ENCODE measurements around the gene SLC35A3. TPM values are rescaled to one million over a fixed set of nuclear protein-coding genes. Genes with fewer than 3 reads are reported as not detected.

SLC35A3 gene
- total and polyA plus RNA-seq, 7 experiments from 2014 or later = 13.9 to 31.6 (median 24.2) TPM

DNA sequence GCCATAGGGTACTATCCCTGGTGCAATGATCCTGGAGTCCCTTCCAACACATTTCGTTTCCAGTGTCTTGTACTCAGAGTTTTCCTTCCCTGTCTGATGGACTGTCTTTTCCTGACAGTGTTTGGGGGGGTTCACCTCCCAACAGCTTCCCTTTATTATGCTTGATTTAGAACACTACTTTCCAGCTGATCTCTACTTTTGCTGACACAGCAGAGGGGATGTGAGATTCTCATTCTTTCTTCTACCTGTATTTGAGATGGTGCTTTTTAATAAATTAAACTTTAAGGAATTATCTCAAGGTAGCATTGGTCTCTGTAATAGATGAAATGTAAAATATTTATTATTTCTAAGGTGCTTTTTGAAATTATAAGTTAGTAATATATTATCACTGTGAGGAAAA is 41.0 kb downstream of the SLC35A3 start:
- ChIA-PET POLR2A (no interaction called here), CTCF (no interaction called here)
- intact Hi-C loops (cut with micrococcal nuclease) = no loop called here
- Mint-ChIP-seq H3K9me3 (peaks cover 0 to 3% (median under 1%) of the 10 kb centered on the region in 11 donors), H3K36me3 (peaks cover 9 to 36% (median 12%) of the 10 kb centered on the region in 5 donors), H3K4me3 (no peak overlapping the region), H3K4me1 (peaks cover 0 to 2% (median 0%) of the 10 kb centered on the region in 7 donors), H3K27me3 (no peaks in the 10 kb centered on the region), H3K27ac (no peak overlapping the region)
- ATAC-seq (no peak), DNase-seq (no peak)
- H3K9me3 ChIP-seq (ENCODE audit: control insufficient read depth in 2 of 3, low read length in 3 of 3) = no peaks in the 10 kb centered on the region
- no peaks in the 10 kb centered on the region for H3K4me1 ChIP-seq (ENCODE audit: control insufficient read depth in 2 of 2, insufficient read depth in 2 of 2, low read length in 2 of 2)
- no peak overlapping the region for H3K27ac ChIP-seq (ENCODE audit: low read depth, low read length)
- no peak overlapping the region for H3K4me3 ChIP-seq (ENCODE audit: low read length)
- H3K27me3 ChIP-seq (ENCODE audit: control insufficient read depth in 2 of 2, insufficient read depth in 2 of 2, low read length in 2 of 2) = no peaks in the 10 kb centered on the region
- peaks cover 0 to 11% (median 5%) of the 10 kb centered on the region in 3 experiments for H3K36me3 ChIP-seq (ENCODE audit: control insufficient read depth in 2 of 3, insufficient read depth in 3 of 3, low read length in 3 of 3)

DNA sequence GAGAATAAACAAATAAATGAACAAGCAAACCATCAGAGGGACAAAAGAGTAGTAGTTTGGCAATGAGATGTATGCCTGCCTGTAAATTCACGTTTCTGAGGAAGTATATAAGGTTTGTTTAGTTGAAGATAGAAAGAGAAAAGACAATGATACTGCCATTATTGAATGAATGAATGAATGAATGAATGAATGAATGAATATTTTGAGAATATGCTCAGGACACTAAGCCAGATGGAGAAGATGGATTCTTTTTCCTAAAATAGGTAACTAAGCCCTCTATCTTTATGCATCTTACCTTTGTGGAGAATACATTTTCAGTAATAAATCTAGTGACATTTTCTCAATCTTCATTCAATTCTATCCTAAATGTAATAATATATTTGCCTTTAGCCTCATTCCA is 49.4 kb downstream of the SLC35A3 start:
- ChIA-PET CTCF (no interaction called here), POLR2A (interaction anchor here (0.6 kb wide), 1 partner anchor 343 kb away, joined by 3 read pairs; no protein-coding TSS in a partner anchor)
- intact Hi-C loops (cut with micrococcal nuclease) = no loop called here

GRCh38 chr1:100023482-100023881 is 53.7 kb downstream of the SLC35A3 start:
- H3K4me1 ChIP-seq (ENCODE audit: control insufficient read depth in 2 of 2, insufficient read depth in 2 of 2, low read length in 2 of 2) = peaks cover 0 to 4% of the 10 kb centered on the region in 2 donors
- no peaks in the 10 kb centered on the region for H3K27me3 ChIP-seq (ENCODE audit: control insufficient read depth in 2 of 2, insufficient read depth in 2 of 2, low read length in 2 of 2)
- intact Hi-C loops (cut with micrococcal nuclease) = no loop called here
- CTCF ChIA-PET = no interaction called here
- DNase-seq (no peak), ATAC-seq (no peak)
- Mint-ChIP-seq H3K4me1 (peaks cover 0 to 3% (median 0%) of the 10 kb centered on the region in 7 donors), H3K27me3 (no peaks in the 10 kb centered on the region), H3K36me3 (peaks cover 3 to 11% (median 6%) of the 10 kb centered on the region in 5 donors), H3K27ac (no peak overlapping the region), H3K9me3 (no peaks in the 10 kb centered on the region), H3K4me3 (no peak overlapping the region)
- no peak overlapping the region for H3K4me3 ChIP-seq (ENCODE audit: low read length)
- H3K27ac ChIP-seq (ENCODE audit: low read depth, low read length) = no peak overlapping the region
- H3K36me3 ChIP-seq (ENCODE audit: control insufficient read depth in 2 of 3, insufficient read depth in 3 of 3, low read length in 3 of 3) = peaks cover 0 to 6% (median 0%) of the 10 kb centered on the region in 3 experiments
- no peaks in the 10 kb centered on the region for H3K9me3 ChIP-seq (ENCODE audit: control insufficient read depth in 2 of 3, low read length in 3 of 3)
- POLR2A ChIA-PET = no interaction called here

More for the DNA sequence above, 49.4 kb downstream of the SLC35A3 start:
- H3K4me1 Mint-ChIP-seq = peaks cover 0 to 3% (median 0%) of the 10 kb centered on the region in 7 donors
- H3K27ac Mint-ChIP-seq = no peak overlapping the region
- H3K4me3 Mint-ChIP-seq = no peak overlapping the region
- no peaks in the 10 kb centered on the region for H3K9me3 Mint-ChIP-seq
- H3K27me3 Mint-ChIP-seq = no peaks in the 10 kb centered on the region
- Histone ChIP-seq H3K4me1 (ENCODE audit: control insufficient read depth in 2 of 2, insufficient read depth in 2 of 2, low read length in 2 of 2) (no peaks in the 10 kb centered on the region), H3K36me3 (ENCODE audit: control insufficient read depth in 2 of 3, insufficient read depth in 3 of 3, low read length in 3 of 3) (peaks cover 0 to 6% (median 0%) of the 10 kb centered on the region in 3 experiments), H3K4me3 (ENCODE audit: low read length) (no peak overlapping the region), H3K27ac (ENCODE audit: low read depth, low read length) (no peak overlapping the region), H3K27me3 (ENCODE audit: control insufficient read depth in 2 of 2, insufficient read depth in 2 of 2, low read length in 2 of 2) (no peaks in the 10 kb centered on the region), H3K9me3 (ENCODE audit: control insufficient read depth in 2 of 3, low read length in 3 of 3) (no peaks in the 10 kb centered on the region)
- no peak for ATAC-seq
- DNase-seq = no peak
- H3K36me3 Mint-ChIP-seq = peaks cover 6 to 29% (median 10%) of the 10 kb centered on the region in 5 donors

- Histone ChIP-seq H3K27ac (ENCODE audit: low read depth, low read length) (no peak overlapping the region), H3K9me3 (ENCODE audit: control insufficient read depth in 2 of 3, low read length in 3 of 3) (no peaks in the 10 kb centered on the region), H3K4me1 (ENCODE audit: control insufficient read depth in 2 of 2, insufficient read depth in 2 of 2, low read length in 2 of 2) (peaks cover 0 to 5% of the 10 kb centered on the region in 2 donors), H3K27me3 (ENCODE audit: control insufficient read depth in 2 of 2, insufficient read depth in 2 of 2, low read length in 2 of 2) (no peaks in the 10 kb centered on the region), H3K36me3 (ENCODE audit: control insufficient read depth in 2 of 3, insufficient read depth in 3 of 3, low read length in 3 of 3) (no peaks in the 10 kb centered on the region), H3K4me3 (ENCODE audit: low read length) (no peak overlapping the region)
- Mint-ChIP-seq H3K4me1 (peaks cover 0 to 10% (median 0%) of the 10 kb centered on the region in 7 donors), H3K9me3 (no peaks in the 10 kb centered on the region), H3K36me3 (peaks cover 0 to 11% (median 0%) of the 10 kb centered on the region in 5 donors), H3K4me3 (no peak overlapping the region), H3K27me3 (no peaks in the 10 kb centered on the region), H3K27ac (no peak overlapping the region)
- CTCF ChIA-PET = no interaction called here
- ATAC-seq = no peak
- DNase-seq = no peak
- intact Hi-C loops (cut with micrococcal nuclease) = no loop called here
- POLR2A ChIA-PET = no interaction called here
Observed at GRCh38 chr1:100027212-100027611, 57.4 kb downstream of the SLC35A3 start.

DNA sequence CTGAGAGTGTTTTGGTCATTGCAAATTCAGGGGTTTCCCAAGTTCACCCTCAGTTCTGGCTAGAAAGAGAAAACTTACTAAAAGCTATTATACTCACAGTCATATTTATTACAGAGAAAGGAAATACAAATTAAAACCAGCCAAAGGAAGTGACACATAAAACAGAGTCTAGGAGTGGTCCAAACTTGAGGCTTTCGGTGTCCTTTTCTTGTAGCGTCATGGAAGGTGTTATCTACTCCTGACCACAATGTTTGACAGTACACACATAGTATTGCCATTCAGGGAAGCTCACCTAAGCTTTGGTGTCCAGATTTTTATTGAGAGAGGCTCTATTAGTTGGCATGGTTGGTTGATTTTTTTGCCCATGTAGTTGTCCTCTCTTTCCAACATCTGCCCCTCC is 59.0 kb downstream of the SLC35A3 start:
- Histone ChIP-seq H3K9me3 (ENCODE audit: control insufficient read depth in 2 of 3, low read length in 3 of 3) (no peaks in the 10 kb centered on the region), H3K27me3 (ENCODE audit: control insufficient read depth in 2 of 2, insufficient read depth in 2 of 2, low read length in 2 of 2) (no peaks in the 10 kb centered on the region), H3K36me3 (ENCODE audit: control insufficient read depth in 2 of 3, insufficient read depth in 3 of 3, low read length in 3 of 3) (no peaks in the 10 kb centered on the region), H3K27ac (ENCODE audit: low read depth, low read length) (no peak overlapping the region), H3K4me1 (ENCODE audit: control insufficient read depth in 2 of 2, insufficient read depth in 2 of 2, low read length in 2 of 2) (peaks cover 0 to 5% of the 10 kb centered on the region in 2 donors), H3K4me3 (ENCODE audit: low read length) (no peak overlapping the region)
- intact Hi-C loops (cut with micrococcal nuclease) = no loop called here
- Mint-ChIP-seq H3K36me3 (peaks cover 0 to 11% (median 0%) of the 10 kb centered on the region in 5 donors), H3K4me3 (peak overlapping the region in 1 of 10 donors; percentile 44), H3K27ac (peak overlapping the region in 1 of 9 donors; percentile 11), H3K9me3 (no peaks in the 10 kb centered on the region), H3K4me1 (peaks cover 0 to 10% (median 0%) of the 10 kb centered on the region in 7 donors), H3K27me3 (no peaks in the 10 kb centered on the region)
- ChIA-PET POLR2A (interaction anchor here (1.2 kb wide), 1 partner anchor 9 kb away, joined by 4 read pairs; a partner anchor contains a TSS), CTCF (no interaction called here)
- ATAC-seq (peak; percentile 89), DNase-seq (no peak)

DNA sequence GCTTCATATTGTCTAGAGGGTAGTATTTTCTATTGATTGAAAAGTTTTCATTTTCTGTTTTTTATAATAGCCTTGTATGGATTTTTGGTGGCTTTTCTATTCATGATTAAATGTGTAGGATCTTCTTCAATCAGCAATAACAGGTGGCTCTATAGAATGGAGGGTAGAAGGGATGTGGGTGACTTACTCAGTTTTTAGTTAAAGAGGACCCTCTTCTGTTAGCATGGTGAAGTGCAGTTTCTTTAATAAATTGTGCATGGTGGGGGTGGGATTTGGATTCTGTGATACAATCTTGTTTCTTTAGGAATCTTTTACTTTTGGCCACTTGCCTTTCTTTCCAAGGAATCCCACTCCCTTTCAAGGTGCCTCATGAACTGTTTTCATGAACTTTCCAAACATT is 64.7 kb downstream of the SLC35A3 start:
- H3K36me3 ChIP-seq (ENCODE audit: control insufficient read depth in 2 of 3, insufficient read depth in 3 of 3, low read length in 3 of 3) = peaks cover 0 to 5% (median 0%) of the 10 kb centered on the region in 3 experiments
- intact Hi-C loops (cut with micrococcal nuclease) = loop anchor here (1.0 to 5.0 kb wide), 3 partner anchors 226 to 852 kb away; no protein-coding TSS in a partner anchor
- Mint-ChIP-seq H3K27ac (peak overlapping the region in 4 of 9 donors; percentile 15 to 78 (median 26)), H3K9me3 (peaks cover 0 to 1% (median 0%) of the 10 kb centered on the region in 11 donors), H3K27me3 (no peaks in the 10 kb centered on the region), H3K36me3 (peaks cover 0 to 12% (median 0%) of the 10 kb centered on the region in 5 donors), H3K4me1 (peaks cover 9 to 44% (median 25%) of the 10 kb centered on the region in 7 donors), H3K4me3 (no peak overlapping the region)
- CTCF ChIA-PET = no interaction called here
- peaks cover 9 to 10% of the 10 kb centered on the region in 2 donors for H3K4me1 ChIP-seq (ENCODE audit: control insufficient read depth in 2 of 2, insufficient read depth in 2 of 2, low read length in 2 of 2)
- ATAC-seq (no peak), DNase-seq (peak in 3 of 9 donors; percentile 21 to 39 (median 22))
- no peak overlapping the region for H3K4me3 ChIP-seq (ENCODE audit: low read length)
- no peaks in the 10 kb centered on the region for H3K9me3 ChIP-seq (ENCODE audit: control insufficient read depth in 2 of 3, low read length in 3 of 3)
- no peak overlapping the region for H3K27ac ChIP-seq (ENCODE audit: low read depth, low read length)
- no peaks in the 10 kb centered on the region for H3K27me3 ChIP-seq (ENCODE audit: control insufficient read depth in 2 of 2, insufficient read depth in 2 of 2, low read length in 2 of 2)
- POLR2A ChIA-PET = no interaction called here

GRCh38 chr1:100035214-100035613 is 65.4 kb downstream of the SLC35A3 start:
- intact Hi-C loops (cut with micrococcal nuclease) = loop anchor here (5.0 kb wide), 4 partner anchors 407 to 1202 kb away; partner anchors contain the start of gene S1PR1 (in 1 of the 2)
- peak overlapping the region in 7 of 9 donors; percentile 41 to 99 (median 67) for H3K27ac Mint-ChIP-seq
- ATAC-seq = no peak
- H3K9me3 Mint-ChIP-seq = peaks cover 0 to 1% (median 0%) of the 10 kb centered on the region in 11 donors
- H3K27ac ChIP-seq (ENCODE audit: low read depth, low read length) = no peak overlapping the region
- no peaks in the 10 kb centered on the region for H3K27me3 Mint-ChIP-seq
- no peak overlapping the region for H3K4me3 ChIP-seq (ENCODE audit: low read length)
- H3K27me3 ChIP-seq (ENCODE audit: control insufficient read depth in 2 of 2, insufficient read depth in 2 of 2, low read length in 2 of 2) = no peaks in the 10 kb centered on the region
- peaks cover 17 to 18% of the 10 kb centered on the region in 2 donors for H3K4me1 ChIP-seq (ENCODE audit: control insufficient read depth in 2 of 2, insufficient read depth in 2 of 2, low read length in 2 of 2)
- H3K9me3 ChIP-seq (ENCODE audit: control insufficient read depth in 2 of 3, low read length in 3 of 3) = no peaks in the 10 kb centered on the region
- H3K36me3 Mint-ChIP-seq = peaks cover 0 to 12% (median 0%) of the 10 kb centered on the region in 5 donors
- CTCF ChIA-PET = interaction anchor here (1.2 kb wide), 1 partner anchor 228 kb away, joined by 4 read pairs; no protein-coding TSS in a partner anchor
- peaks cover 9 to 51% (median 32%) of the 10 kb centered on the region in 7 donors for H3K4me1 Mint-ChIP-seq
- no peak for DNase-seq
- POLR2A ChIA-PET = interaction anchor here (0.8 kb wide), 1 partner anchor 186 kb away, joined by 3 read pairs; no protein-coding TSS in a partner anchor
- no peak overlapping the region for H3K4me3 Mint-ChIP-seq
- H3K36me3 ChIP-seq (ENCODE audit: control insufficient read depth in 2 of 3, insufficient read depth in 3 of 3, low read length in 3 of 3) = peaks cover 0 to 5% (median 0%) of the 10 kb centered on the region in 3 experiments
